MCF 10A (cell line): ENCODE data around the gene WNT2. TPM values are rescaled to one million over a fixed set of nuclear protein-coding genes. Genes with fewer than 3 reads are reported as not detected.

ENCODE experiments used
- BruUV-seq: library from RNA; stranded (reverse); fragments of 400-500 nt; replicated peaks from 2 replicates; lab custom pipeline; 2021; lab: Mats Ljungman, UMichigan
- CTCF ChIA-PET: fragments of 300-600 bp; sonication (Branson Sonifier 250); formaldehyde crosslinking; extraction: SDS; loops from one replicate; lab custom pipeline; 2021; ENCODE audit warnings: antibody characterized with exemption, inconsistent platforms; lab: Yijun Ruan, JAX
- POLR2A ChIA-PET: fragments of 300-600, 350-650 bp; sonication (Branson Sonifier 250); formaldehyde crosslinking; extraction: SDS; loops from one replicate; lab custom pipeline; 2020; ENCODE audit warnings: antibody characterized with exemption, inconsistent platforms; lab: Yijun Ruan, JAX
- DNase-seq: peaks from one replicate; pipeline ENCODE4 v3.0.0-alpha.2; 2018; ENCODE audit not compliant: unreplicated experiment
- H3K27ac Mint-ChIP-seq: one replicate; pipeline ENCODE4 v1.8.0; 2022; ENCODE audit warnings: mild to moderate bottlenecking, low read depth, mixed read lengths; ENCODE audit not compliant: unreplicated experiment
- H3K27me3 Mint-ChIP-seq: one replicate; pipeline ENCODE4 v1.8.0; 2022; ENCODE audit warnings: mixed read lengths; ENCODE audit not compliant: insufficient read depth, unreplicated experiment
- H3K36me3 Mint-ChIP-seq: one replicate; pipeline ENCODE4 v1.8.0; 2022; ENCODE audit warnings: mild to moderate bottlenecking, moderate library complexity, mixed read lengths; ENCODE audit not compliant: insufficient read depth, unreplicated experiment
- H3K4me1 Mint-ChIP-seq: one replicate; pipeline ENCODE4 v1.8.0; 2022; ENCODE audit warnings: mixed read lengths; ENCODE audit not compliant: insufficient read depth, unreplicated experiment
- H3K4me3 Mint-ChIP-seq: one replicate; pipeline ENCODE4 v1.8.0; 2022; ENCODE audit warnings: mild to moderate bottlenecking, moderate library complexity, mixed read lengths; ENCODE audit not compliant: unreplicated experiment
- H3K9me3 Mint-ChIP-seq: one replicate; pipeline ENCODE4 v1.8.0; 2022; ENCODE audit warnings: mixed read lengths; ENCODE audit not compliant: unreplicated experiment
- CTCF ChIP-seq: fragments of 200-600 bp; IDR thresholded peaks from one replicate; pipeline ENCODE4 v1.8.0; 2022; ENCODE audit warnings: antibody characterized with exemption, mild to moderate bottlenecking; ENCODE audit not compliant: unreplicated experiment
- intact Hi-C: fragments of 100-400 bp; cut with micrococcal nuclease; formaldehyde crosslinking; loops from 2 replicates; pipeline ENCODE4 v1.14.1; 2022
- total RNA-seq: library from RNA; stranded (reverse); gene quantifications from 2 replicates; pipeline ENCODE4 v1.2.3, GENCODE V29; 2022

The WNT2 gene
- total RNA-seq, 1 experiment from 2014 or later = not detected

DNA sequence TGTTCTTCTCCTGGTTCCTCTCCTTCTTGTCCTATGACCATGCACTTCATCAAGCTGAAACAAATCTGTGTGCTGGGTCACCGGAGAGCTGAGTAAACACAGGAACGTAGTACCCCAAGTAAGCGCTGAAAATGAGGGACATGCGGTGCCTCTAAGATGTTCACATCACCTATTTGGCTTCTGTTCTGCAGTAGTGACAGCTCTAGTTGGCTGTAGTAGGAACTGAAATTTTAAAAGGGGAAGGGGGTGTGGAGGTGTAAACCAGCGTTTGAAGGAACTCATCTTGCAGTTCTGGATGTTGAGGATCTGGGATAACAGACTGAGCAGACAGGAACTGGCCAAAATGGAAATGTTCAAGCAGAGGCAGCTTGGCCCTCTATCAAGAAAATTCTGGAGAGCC, 85.2 kb downstream of the WNT2 start:
- POLR2A ChIA-PET = no interaction called here
- intact Hi-C loops = no loop called here
- BruUV-seq = no TSS peak
- CTCF ChIA-PET = interaction anchor here (0.5 to 1.5 kb wide), 2 partner anchors 9 to 35 kb away, joined by 4 to 5 read pairs; no protein-coding TSS in a partner anchor
- Mint-ChIP-seq H3K27ac (no peak overlapping the region), H3K36me3 (no peaks in the 10 kb centered on the region), H3K4me3 (no peak overlapping the region), H3K9me3 (peaks cover 6% of the 10 kb centered on the region), H3K27me3 (peaks cover 10% of the 10 kb centered on the region), H3K4me1 (no peaks in the 10 kb centered on the region)
- DNase-seq = no peak
- no peak for TF ChIP-seq CTCF

- DNase-seq = no peak
- Mint-ChIP-seq H3K27ac (no peak overlapping the region), H3K9me3 (peaks cover 6% of the 10 kb centered on the region), H3K4me1 (no peaks in the 10 kb centered on the region), H3K4me3 (no peak overlapping the region), H3K27me3 (no peaks in the 10 kb centered on the region), H3K36me3 (no peaks in the 10 kb centered on the region)
- intact Hi-C loops = no loop called here
- TF ChIP-seq CTCF = no peak
- BruUV-seq = no TSS peak
- ChIA-PET CTCF (interaction anchor here (0.7 to 1.6 kb wide), 5 partner anchors 18 to 102 kb away, joined by 3 to 6 read pairs (median 4); no protein-coding TSS in a partner anchor), POLR2A (no interaction called here)
Observed at GRCh38 chr7:117231047-117231359, 91.9 kb downstream of the WNT2 start.

- H3K36me3 Mint-ChIP-seq = no peaks in the 10 kb centered on the region
- no peaks in the 10 kb centered on the region for H3K4me1 Mint-ChIP-seq
- TF ChIP-seq CTCF = no peak
- no peaks in the 10 kb centered on the region for H3K27me3 Mint-ChIP-seq
- H3K9me3 Mint-ChIP-seq = peaks cover 6% of the 10 kb centered on the region
- ChIA-PET POLR2A (no interaction called here), CTCF (interaction anchor here (0.7 to 1.6 kb wide), 5 partner anchors 17 to 100 kb away, joined by 3 to 6 read pairs (median 3); no protein-coding TSS in a partner anchor)
- no peak overlapping the region for H3K4me3 Mint-ChIP-seq
- DNase-seq = no peak
- no TSS peak for BruUV-seq
- intact Hi-C loops = no loop called here
- H3K27ac Mint-ChIP-seq = no peak overlapping the region
Observed at GRCh38 chr7:117230276-117231046, 92.4 kb downstream of the WNT2 start.

DNA sequence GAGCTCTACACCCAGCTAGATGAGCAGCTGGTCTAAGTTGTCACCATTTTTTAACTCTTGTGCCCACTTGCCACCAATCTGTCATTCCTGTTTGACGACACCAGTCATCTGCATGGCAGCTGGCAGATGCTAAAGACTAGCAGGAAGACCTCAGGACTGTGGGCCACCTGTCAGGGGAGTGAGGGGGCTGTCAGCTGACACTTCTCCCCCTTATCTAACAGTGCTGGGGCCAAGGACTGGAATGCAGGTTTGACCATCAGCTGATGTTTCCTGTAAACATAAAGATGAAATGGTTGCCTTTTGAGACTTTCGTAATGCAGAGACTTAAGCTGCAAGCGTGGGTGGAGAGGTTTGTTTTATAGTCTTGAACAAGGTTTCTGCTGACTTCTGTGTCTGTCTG, 93.5 kb downstream of the WNT2 start:
- H3K36me3 Mint-ChIP-seq = no peaks in the 10 kb centered on the region
- H3K27ac Mint-ChIP-seq = no peak overlapping the region
- H3K4me1 Mint-ChIP-seq = no peaks in the 10 kb centered on the region
- no peak for TF ChIP-seq CTCF
- intact Hi-C loops = no loop called here
- POLR2A ChIA-PET = no interaction called here
- no peak overlapping the region for H3K4me3 Mint-ChIP-seq
- no peaks in the 10 kb centered on the region for H3K27me3 Mint-ChIP-seq
- CTCF ChIA-PET = interaction anchor here (0.5 to 2.3 kb wide), 4 partner anchors 16 to 96 kb away, joined by 3 to 9 read pairs (median 4); no protein-coding TSS in a partner anchor
- H3K9me3 Mint-ChIP-seq = peaks cover under 1% of the 10 kb centered on the region
- DNase-seq = no peak
- BruUV-seq = no TSS peak
